ENCODE results near the gene ANK2.

ANK2 gene

GRCh38 chr4:113394730-113395530 lies 345.5 kb downstream of the ANK2 start:
- H3K36me3 ChIP-seq (ENCODE audit: control insufficient read depth in 4 of 4, insufficient read depth in 4 of 4, low read length in 3 of 4), result no peaks in the 10 kb centered on the region
- peak; percentile 78 to 89 (median 84) for DNase-seq
- no peaks in the 10 kb centered on the region for H3K9me3 ChIP-seq (ENCODE audit: control extremely low read depth in 1 of 5, control insufficient read depth in 4 of 5, insufficient read depth in 2 of 5, low read depth in 1 of 5, low read length in 4 of 5)
- no peak overlapping the region for H3K27ac ChIP-seq (ENCODE audit: insufficient read depth in 1 of 2, low read depth in 1 of 2, low read length in 2 of 2, poor library complexity in 1 of 2, severe bottlenecking in 2 of 2)
- no peaks in the 10 kb centered on the region for H3K4me1 ChIP-seq (ENCODE audit: control extremely low read depth in 1 of 4, control insufficient read depth in 4 of 4, insufficient read depth in 4 of 4, low read length in 3 of 4)
- WGBS (ENCODE audit: insufficient coverage), result 57% methylated on average over 8 of the region's 11 CpGs
- H3K27me3 ChIP-seq (replicated peaks in 2 of 5; ENCODE audit: control insufficient read depth in 4 of 5, insufficient read depth in 5 of 5, low read length in 4 of 5), result no peaks in the 10 kb centered on the region
- ChIA-PET CTCF (interaction anchor here (0.6 to 3.4 kb wide), 21 partner anchors 9 to 990 kb away, joined by 3 to 13 read pairs (median 3); no protein-coding TSS in a partner anchor), POLR2A (interaction anchor here (1.0 kb wide), 1 partner anchor 361 kb away, joined by 3 read pairs; no protein-coding TSS in a partner anchor)
- H3K4me3 ChIP-seq (ENCODE audit: control insufficient read depth in 1 of 7, extremely low read depth in 1 of 7, insufficient read depth in 4 of 7, low read depth in 2 of 7, low read length in 6 of 7), result no peak overlapping the region

- POLR2A ChIA-PET, result no interaction called here
- no peak for DNase-seq
- 85% methylated on average over 3 of the region's 5 CpGs for WGBS (ENCODE audit: insufficient coverage)
- H3K4me1 ChIP-seq (ENCODE audit: control extremely low read depth in 1 of 4, control insufficient read depth in 4 of 4, insufficient read depth in 4 of 4, low read length in 3 of 4), result no peaks in the 10 kb centered on the region
- H3K27me3 ChIP-seq (replicated peaks in 2 of 5; ENCODE audit: control insufficient read depth in 4 of 5, insufficient read depth in 5 of 5, low read length in 4 of 5), result no peaks in the 10 kb centered on the region
- CTCF ChIA-PET, result no interaction called here
- no peaks in the 10 kb centered on the region for H3K36me3 ChIP-seq (ENCODE audit: control insufficient read depth in 4 of 4, insufficient read depth in 4 of 4, low read length in 3 of 4)
- H3K27ac ChIP-seq (ENCODE audit: insufficient read depth in 1 of 2, low read depth in 1 of 2, low read length in 2 of 2, poor library complexity in 1 of 2, severe bottlenecking in 2 of 2), result no peak overlapping the region
- no peak overlapping the region for H3K4me3 ChIP-seq (ENCODE audit: control insufficient read depth in 1 of 7, extremely low read depth in 1 of 7, insufficient read depth in 4 of 7, low read depth in 2 of 7, low read length in 6 of 7)
- no peaks in the 10 kb centered on the region for H3K9me3 ChIP-seq (ENCODE audit: control extremely low read depth in 1 of 5, control insufficient read depth in 4 of 5, insufficient read depth in 2 of 5, low read depth in 1 of 5, low read length in 4 of 5)
Measured at GRCh38 chr4:113397114-113397701, 347.8 kb downstream of the ANK2 start.

- DNase-seq, result no peak
- Histone ChIP-seq H3K36me3 (ENCODE audit: control insufficient read depth in 4 of 4, insufficient read depth in 4 of 4, low read length in 3 of 4) (no peaks in the 10 kb centered on the region), H3K27ac (ENCODE audit: insufficient read depth in 1 of 2, low read depth in 1 of 2, low read length in 2 of 2, poor library complexity in 1 of 2, severe bottlenecking in 2 of 2) (no peak overlapping the region), H3K4me3 (ENCODE audit: control insufficient read depth in 1 of 7, extremely low read depth in 1 of 7, insufficient read depth in 4 of 7, low read depth in 2 of 7, low read length in 6 of 7) (no peak overlapping the region), H3K9me3 (ENCODE audit: control extremely low read depth in 1 of 5, control insufficient read depth in 4 of 5, insufficient read depth in 2 of 5, low read depth in 1 of 5, low read length in 4 of 5) (no peaks in the 10 kb centered on the region), H3K4me1 (ENCODE audit: control extremely low read depth in 1 of 4, control insufficient read depth in 4 of 4, insufficient read depth in 4 of 4, low read length in 3 of 4) (no peaks in the 10 kb centered on the region), H3K27me3 (replicated peaks in 2 of 5; ENCODE audit: control insufficient read depth in 4 of 5, insufficient read depth in 5 of 5, low read length in 4 of 5) (no peaks in the 10 kb centered on the region)
- ChIA-PET CTCF (no interaction called here), POLR2A (no interaction called here)
- 93% methylated on average over 8 of the region's 8 CpGs for WGBS (ENCODE audit: insufficient coverage)
Measured at GRCh38 chr4:113398441-113399143, 349.1 kb downstream of the ANK2 start.

- ChIA-PET POLR2A (no interaction called here), CTCF (interaction anchor here (1.3 to 2.1 kb wide), 2 partner anchors 9 to 125 kb away, joined by 4 to 5 read pairs; no protein-coding TSS in a partner anchor)
- H3K36me3 ChIP-seq (ENCODE audit: control insufficient read depth in 4 of 4, insufficient read depth in 4 of 4, low read length in 3 of 4), result no peaks in the 10 kb centered on the region
- WGBS (ENCODE audit: insufficient coverage), result 100% methylated on average over 2 of the region's 4 CpGs
- no peak overlapping the region for H3K4me3 ChIP-seq (ENCODE audit: control insufficient read depth in 1 of 7, extremely low read depth in 1 of 7, insufficient read depth in 4 of 7, low read depth in 2 of 7, low read length in 6 of 7)
- H3K9me3 ChIP-seq (ENCODE audit: control extremely low read depth in 1 of 5, control insufficient read depth in 4 of 5, insufficient read depth in 2 of 5, low read depth in 1 of 5, low read length in 4 of 5), result no peaks in the 10 kb centered on the region
- no peaks in the 10 kb centered on the region for H3K4me1 ChIP-seq (ENCODE audit: control extremely low read depth in 1 of 4, control insufficient read depth in 4 of 4, insufficient read depth in 4 of 4, low read length in 3 of 4)
- no peak overlapping the region for H3K27ac ChIP-seq (ENCODE audit: insufficient read depth in 1 of 2, low read depth in 1 of 2, low read length in 2 of 2, poor library complexity in 1 of 2, severe bottlenecking in 2 of 2)
- DNase-seq, result no peak
- peaks cover 0 to 2% (median 0%) of the 10 kb centered on the region in 5 experiments for H3K27me3 ChIP-seq (replicated peaks in 2 of 5; ENCODE audit: control insufficient read depth in 4 of 5, insufficient read depth in 5 of 5, low read length in 4 of 5)
Measured at GRCh38 chr4:113404167-113404571, 354.7 kb downstream of the ANK2 start.

GRCh38 chr4:113404841-113405240 lies 355.4 kb downstream of the ANK2 start:
- H3K9me3 ChIP-seq (ENCODE audit: control extremely low read depth in 1 of 5, control insufficient read depth in 4 of 5, insufficient read depth in 2 of 5, low read depth in 1 of 5, low read length in 4 of 5), result no peaks in the 10 kb centered on the region
- peaks cover 0 to 2% (median 0%) of the 10 kb centered on the region in 5 experiments for H3K27me3 ChIP-seq (replicated peaks in 2 of 5; ENCODE audit: control insufficient read depth in 4 of 5, insufficient read depth in 5 of 5, low read length in 4 of 5)
- no peaks in the 10 kb centered on the region for H3K4me1 ChIP-seq (ENCODE audit: control extremely low read depth in 1 of 4, control insufficient read depth in 4 of 4, insufficient read depth in 4 of 4, low read length in 3 of 4)
- H3K4me3 ChIP-seq (ENCODE audit: control insufficient read depth in 1 of 7, extremely low read depth in 1 of 7, insufficient read depth in 4 of 7, low read depth in 2 of 7, low read length in 6 of 7), result no peak overlapping the region
- CTCF ChIA-PET, result no interaction called here
- no peak overlapping the region for H3K27ac ChIP-seq (ENCODE audit: insufficient read depth in 1 of 2, low read depth in 1 of 2, low read length in 2 of 2, poor library complexity in 1 of 2, severe bottlenecking in 2 of 2)
- H3K36me3 ChIP-seq (ENCODE audit: control insufficient read depth in 4 of 4, insufficient read depth in 4 of 4, low read length in 3 of 4), result no peaks in the 10 kb centered on the region
- 94% methylated on average over 2 of the region's 2 CpGs for WGBS (ENCODE audit: insufficient coverage)
- no peak for DNase-seq
- POLR2A ChIA-PET, result no interaction called here

- Histone ChIP-seq H3K36me3 (ENCODE audit: control insufficient read depth in 4 of 4, insufficient read depth in 4 of 4, low read length in 3 of 4) (no peaks in the 10 kb centered on the region), H3K4me1 (ENCODE audit: control extremely low read depth in 1 of 4, control insufficient read depth in 4 of 4, insufficient read depth in 4 of 4, low read length in 3 of 4) (no peaks in the 10 kb centered on the region), H3K4me3 (ENCODE audit: control insufficient read depth in 1 of 7, extremely low read depth in 1 of 7, insufficient read depth in 4 of 7, low read depth in 2 of 7, low read length in 6 of 7) (no peak overlapping the region), H3K27ac (ENCODE audit: insufficient read depth in 1 of 2, low read depth in 1 of 2, low read length in 2 of 2, poor library complexity in 1 of 2, severe bottlenecking in 2 of 2) (no peak overlapping the region), H3K9me3 (ENCODE audit: control extremely low read depth in 1 of 5, control insufficient read depth in 4 of 5, insufficient read depth in 2 of 5, low read depth in 1 of 5, low read length in 4 of 5) (no peaks in the 10 kb centered on the region), H3K27me3 (replicated peaks in 2 of 5; ENCODE audit: control insufficient read depth in 4 of 5, insufficient read depth in 5 of 5, low read length in 4 of 5) (peaks cover 0 to 2% (median 0%) of the 10 kb centered on the region in 5 experiments)
- POLR2A ChIA-PET, result no interaction called here
- CTCF ChIA-PET, result no interaction called here
- no peak for DNase-seq
- 100% methylated on average over 4 of the region's 7 CpGs for WGBS (ENCODE audit: insufficient coverage)
Measured at GRCh38 chr4:113405874-113406722, 356.6 kb downstream of the ANK2 start.

Data from common myeloid progenitor, CD34-positive (primary cell).